Activated naive CD4-positive, alpha-beta T cell treated with anti-CD3 and anti-CD28 coated beads for 36 hours (primary cell): ENCODE results near the gene ZBTB20. TPM values are rescaled to one million over a fixed set of nuclear protein-coding genes. Genes with fewer than 3 reads are reported as not detected.
A peak's percentile ranks its signal among the peaks of the same experiment; 100 is the strongest.

Experiments used
- CTCF ChIA-PET: fragments of 350-600 bp; sonication (Branson Sonifier 250); formaldehyde crosslinking; loops from one replicate; lab custom pipeline; 2021; ENCODE audit warnings: antibody characterized with exemption; lab: Charles Lee
- DNase-seq: peaks from one replicate; pipeline ENCODE4 v3.0.0-alpha.2; 2020
- H3K27ac Mint-ChIP-seq: one replicate; pipeline ENCODE4 v1.8.0; 2021; ENCODE audit warnings: mild to moderate bottlenecking, mixed read lengths
- H3K27me3 Mint-ChIP-seq: one replicate; pipeline ENCODE4 v1.8.0; 2021; ENCODE audit warnings: low read depth, mixed read lengths
- H3K36me3 Mint-ChIP-seq: one replicate; pipeline ENCODE4 v1.8.0; 2021; ENCODE audit warnings: low read depth, mixed read lengths
- H3K4me1 Mint-ChIP-seq: one replicate; pipeline ENCODE4 v1.8.0; 2021; ENCODE audit warnings: low read depth, mixed read lengths
- H3K4me3 Mint-ChIP-seq: one replicate; pipeline ENCODE4 v1.8.0; 2021; ENCODE audit warnings: mild to moderate bottlenecking, moderate library complexity, mixed read lengths
- H3K9me3 Mint-ChIP-seq: one replicate; pipeline ENCODE4 v1.8.0; 2021; ENCODE audit warnings: mixed read lengths
- intact Hi-C: fragments of 100-400 bp; cut with micrococcal nuclease; formaldehyde crosslinking; loops from one replicate; pipeline ENCODE4 v1.15.1; 2023
- total RNA-seq, 2 experiments: library from RNA; stranded (reverse); gene quantifications; one replicate each; pipeline ENCODE4 v1.2.3, GENCODE V29; 2021

ZBTB20 gene
- total RNA-seq, 2 experiments from 2014 or later, result 4.5 to 4.7 TPM

- no peaks in the 10 kb centered on the region for H3K27me3 Mint-ChIP-seq
- H3K36me3 Mint-ChIP-seq, result peaks cover 2% of the 10 kb centered on the region
- H3K9me3 Mint-ChIP-seq, result peaks cover 2% of the 10 kb centered on the region
- intact Hi-C loops, result loop anchor here (10.0 kb wide), 1 partner anchor 658 kb away; no protein-coding TSS in a partner anchor
- peaks cover 16% of the 10 kb centered on the region for H3K4me1 Mint-ChIP-seq
- no peak overlapping the region for H3K4me3 Mint-ChIP-seq
- DNase-seq, result no peak
- H3K27ac Mint-ChIP-seq, result no peak overlapping the region
- CTCF ChIA-PET, result interaction anchor here (1.0 to 1.3 kb wide), 5 partner anchors 9 to 126 kb away, joined by 3 to 8 read pairs (median 4); no protein-coding TSS in a partner anchor
Observed at GRCh38 chr3:115042351-115042750, 104.7 kb downstream of the ZBTB20 start.

- CTCF ChIA-PET, result interaction anchor here (0.9 to 2.0 kb wide), 9 partner anchors 8 to 131 kb away, joined by 3 to 5 read pairs (median 4); no protein-coding TSS in a partner anchor
- intact Hi-C loops, result loop anchor here (1.0 to 10.0 kb wide), 7 partner anchors 52 to 744 kb away; partner anchors contain the start of gene ZBTB20
- Mint-ChIP-seq H3K4me3 (no peak overlapping the region), H3K4me1 (peaks cover 16% of the 10 kb centered on the region), H3K27me3 (no peaks in the 10 kb centered on the region), H3K36me3 (no peaks in the 10 kb centered on the region), H3K27ac (no peak overlapping the region), H3K9me3 (peaks cover 2% of the 10 kb centered on the region)
- DNase-seq, result peak; percentile 65
Observed at GRCh38 chr3:115040673-115041286, 106.3 kb downstream of the ZBTB20 start.

- peaks cover 5% of the 10 kb centered on the region for H3K9me3 Mint-ChIP-seq
- intact Hi-C loops, result loop anchor here (1.0 to 10.0 kb wide), 7 partner anchors 52 to 745 kb away; partner anchors contain the start of gene ZBTB20
- no peak for DNase-seq
- H3K27me3 Mint-ChIP-seq, result no peaks in the 10 kb centered on the region
- peaks cover 16% of the 10 kb centered on the region for H3K4me1 Mint-ChIP-seq
- CTCF ChIA-PET, result interaction anchor here (1.0 to 2.0 kb wide), 9 partner anchors 8 to 475 kb away, joined by 3 to 5 read pairs (median 3); no protein-coding TSS in a partner anchor
- H3K4me3 Mint-ChIP-seq, result no peak overlapping the region
- H3K36me3 Mint-ChIP-seq, result peaks cover 3% of the 10 kb centered on the region
- H3K27ac Mint-ChIP-seq, result no peak overlapping the region
Observed at GRCh38 chr3:115040246-115040645, 106.8 kb downstream of the ZBTB20 start.

- Mint-ChIP-seq H3K36me3 (peaks cover 7% of the 10 kb centered on the region), H3K9me3 (peaks cover 8% of the 10 kb centered on the region), H3K27ac (no peak overlapping the region), H3K27me3 (no peaks in the 10 kb centered on the region), H3K4me1 (peaks cover 20% of the 10 kb centered on the region), H3K4me3 (no peak overlapping the region)
- CTCF ChIA-PET, result interaction anchor here (0.6 to 2.0 kb wide), 2 partner anchors 12 to 133 kb away, joined by 3 to 4 read pairs; no protein-coding TSS in a partner anchor
- intact Hi-C loops, result no loop called here
- DNase-seq, result no peak
Observed at GRCh38 chr3:115038817-115039216, 108.3 kb downstream of the ZBTB20 start.

- DNase-seq, result no peak
- Mint-ChIP-seq H3K27me3 (no peaks in the 10 kb centered on the region), H3K4me3 (no peak overlapping the region), H3K36me3 (peaks cover 14% of the 10 kb centered on the region), H3K9me3 (no peaks in the 10 kb centered on the region), H3K4me1 (no peaks in the 10 kb centered on the region), H3K27ac (no peak overlapping the region)
- CTCF ChIA-PET, result no interaction called here
- intact Hi-C loops, result no loop called here
Observed at GRCh38 chr3:115022835-115023398, 124.2 kb downstream of the ZBTB20 start.

- intact Hi-C loops, result no loop called here
- peaks cover under 1% of the 10 kb centered on the region for H3K9me3 Mint-ChIP-seq
- no peak overlapping the region for H3K27ac Mint-ChIP-seq
- H3K4me3 Mint-ChIP-seq, result no peak overlapping the region
- H3K27me3 Mint-ChIP-seq, result no peaks in the 10 kb centered on the region
- CTCF ChIA-PET, result no interaction called here
- DNase-seq, result no peak
- no peaks in the 10 kb centered on the region for H3K4me1 Mint-ChIP-seq
- peaks cover 15% of the 10 kb centered on the region for H3K36me3 Mint-ChIP-seq
Observed at GRCh38 chr3:115022199-115022598, 124.9 kb downstream of the ZBTB20 start.

GRCh38 chr3:115021061-115021460 is 126.0 kb downstream of the ZBTB20 start:
- Mint-ChIP-seq H3K4me3 (no peak overlapping the region), H3K4me1 (no peaks in the 10 kb centered on the region), H3K27ac (no peak overlapping the region), H3K9me3 (peaks cover 8% of the 10 kb centered on the region), H3K27me3 (no peaks in the 10 kb centered on the region), H3K36me3 (peaks cover 25% of the 10 kb centered on the region)
- DNase-seq, result no peak
- intact Hi-C loops, result no loop called here
- CTCF ChIA-PET, result no interaction called here

- intact Hi-C loops, result no loop called here
- Mint-ChIP-seq H3K27me3 (no peaks in the 10 kb centered on the region), H3K36me3 (peaks cover 25% of the 10 kb centered on the region), H3K4me1 (no peaks in the 10 kb centered on the region), H3K27ac (no peak overlapping the region), H3K9me3 (peaks cover 8% of the 10 kb centered on the region), H3K4me3 (no peak overlapping the region)
- CTCF ChIA-PET, result no interaction called here
- no peak for DNase-seq
Observed at GRCh38 chr3:115019900-115020299, 127.2 kb downstream of the ZBTB20 start.

GRCh38 chr3:115018694-115019093 is 128.4 kb downstream of the ZBTB20 start:
- Mint-ChIP-seq H3K4me1 (no peaks in the 10 kb centered on the region), H3K27ac (no peak overlapping the region), H3K36me3 (peaks cover 28% of the 10 kb centered on the region), H3K27me3 (no peaks in the 10 kb centered on the region), H3K9me3 (peaks cover 8% of the 10 kb centered on the region), H3K4me3 (no peak overlapping the region)
- intact Hi-C loops, result no loop called here
- no peak for DNase-seq
- CTCF ChIA-PET, result no interaction called here

GRCh38 chr3:115007966-115008365 is 139.1 kb downstream of the ZBTB20 start:
- intact Hi-C loops, result no loop called here
- H3K36me3 Mint-ChIP-seq, result peaks cover 20% of the 10 kb centered on the region
- no peaks in the 10 kb centered on the region for H3K27me3 Mint-ChIP-seq
- H3K4me1 Mint-ChIP-seq, result peaks cover 2% of the 10 kb centered on the region
- DNase-seq, result no peak
- no peak overlapping the region for H3K4me3 Mint-ChIP-seq
- CTCF ChIA-PET, result no interaction called here
- H3K27ac Mint-ChIP-seq, result no peak overlapping the region
- peaks cover 2% of the 10 kb centered on the region for H3K9me3 Mint-ChIP-seq

- Mint-ChIP-seq H3K27me3 (no peaks in the 10 kb centered on the region), H3K9me3 (peaks cover 3% of the 10 kb centered on the region), H3K36me3 (peaks cover 19% of the 10 kb centered on the region), H3K4me3 (no peak overlapping the region), H3K27ac (no peak overlapping the region), H3K4me1 (no peaks in the 10 kb centered on the region)
- CTCF ChIA-PET, result no interaction called here
- intact Hi-C loops, result no loop called here
- no peak for DNase-seq
Observed at GRCh38 chr3:115004201-115005140, 142.6 kb downstream of the ZBTB20 start.

GRCh38 chr3:114998971-114999579 is 148.0 kb downstream of the ZBTB20 start:
- peaks cover 23% of the 10 kb centered on the region for H3K36me3 Mint-ChIP-seq
- CTCF ChIA-PET, result no interaction called here
- no peak overlapping the region for H3K27ac Mint-ChIP-seq
- H3K4me1 Mint-ChIP-seq, result no peaks in the 10 kb centered on the region
- intact Hi-C loops, result no loop called here
- no peak overlapping the region for H3K4me3 Mint-ChIP-seq
- no peak for DNase-seq
- no peaks in the 10 kb centered on the region for H3K27me3 Mint-ChIP-seq
- H3K9me3 Mint-ChIP-seq, result peaks cover 12% of the 10 kb centered on the region
